H9 (cell line): ENCODE measurements around the gene KRT85. TPM values are rescaled to one million over a fixed set of nuclear protein-coding genes. Genes with fewer than 3 reads are reported as not detected.

Experiments used
- DNase-seq: peaks from one replicate; pipeline ENCODE4 v3.0.0-alpha.2; 2017
- H2AFZ ChIP-seq: one replicate; pipeline ENCODE4 v1.6.1; 2013; ENCODE audit warnings: mild to moderate bottlenecking, low read length, control low read depth, moderate library complexity
- H2AK5ac ChIP-seq: 2 replicates; pipeline ENCODE4 v1.6.1; 2013; ENCODE audit warnings: low read length, control low read depth, mixed read lengths; ENCODE audit not compliant: insufficient read length
- H2BK120ac ChIP-seq: one replicate; pipeline ENCODE4 v1.6.1; 2013; ENCODE audit warnings: low read depth, mild to moderate bottlenecking, low read length, control low read depth, inconsistent platforms; ENCODE audit not compliant: poor library complexity, severe bottlenecking
- H2BK12ac ChIP-seq: 2 replicates; pipeline ENCODE4 v1.6.1; 2013; ENCODE audit warnings: low read length, control low read depth, mixed read lengths, low read depth; ENCODE audit not compliant: insufficient read length
- H2BK15ac ChIP-seq: 2 replicates; pipeline ENCODE4 v1.6.1; 2013; ENCODE audit warnings: low read depth, low read length, control low read depth
- H2BK20ac ChIP-seq: one replicate; pipeline ENCODE4 v1.6.1; 2013; ENCODE audit warnings: low read depth, mild to moderate bottlenecking, low read length, control low read depth, inconsistent platforms; ENCODE audit not compliant: poor library complexity, severe bottlenecking
- H2BK5ac ChIP-seq: 2 replicates; pipeline ENCODE4 v1.6.1; 2013; ENCODE audit warnings: low read length, control low read depth, mixed read lengths; ENCODE audit not compliant: insufficient read length
- H3K14ac ChIP-seq: 2 replicates; pipeline ENCODE4 v1.6.1; 2013; ENCODE audit warnings: low read length, control low read depth; ENCODE audit not compliant: insufficient read depth
- H3K18ac ChIP-seq: 2 replicates; pipeline ENCODE4 v1.6.1; 2013; ENCODE audit warnings: low read depth, mild to moderate bottlenecking, mixed read lengths, low read length, control low read depth; ENCODE audit not compliant: insufficient read length
- H3K23ac ChIP-seq: 2 replicates; pipeline ENCODE4 v1.6.1; 2013; ENCODE audit warnings: low read length, control low read depth, mixed read lengths, low read depth; ENCODE audit not compliant: insufficient read length
- H3K23me2 ChIP-seq: 2 replicates; pipeline ENCODE4 v1.6.1; 2013; ENCODE audit warnings: low read depth, mild to moderate bottlenecking, mixed read lengths, low read length, control low read depth; ENCODE audit not compliant: insufficient read length, poor library complexity, severe bottlenecking
- H3K27ac ChIP-seq: 2 replicates; pipeline ENCODE4 v1.5.1; 2013; ENCODE audit warnings: low read length, control low read depth, mixed read lengths, low read depth; ENCODE audit not compliant: insufficient read length
- H3K27me3 ChIP-seq: 2 replicates; pipeline ENCODE4 v1.6.1; 2013; ENCODE audit warnings: low read length, control low read depth, inconsistent platforms; ENCODE audit not compliant: insufficient read depth
- H3K4ac ChIP-seq: 2 replicates; pipeline ENCODE4 v1.6.1; 2013; ENCODE audit warnings: low read depth, mild to moderate bottlenecking, control low read depth, inconsistent platforms, low read length, moderate library complexity
- H3K4me1 ChIP-seq: 2 replicates; pipeline ENCODE4 v1.6.1; 2013; ENCODE audit warnings: low read length, control low read depth, inconsistent platforms; ENCODE audit not compliant: insufficient read depth
- H3K4me2 ChIP-seq: 2 replicates; pipeline ENCODE4 v1.6.1; 2013; ENCODE audit warnings: low read length, control low read depth, mixed read lengths; ENCODE audit not compliant: insufficient read length, insufficient read depth
- H3K56ac ChIP-seq: 2 replicates; pipeline ENCODE4 v1.6.1; 2013; ENCODE audit warnings: low read depth, mild to moderate bottlenecking, mixed read lengths, low read length, control low read depth; ENCODE audit not compliant: insufficient read length
- H3K79me1 ChIP-seq: 2 replicates; pipeline ENCODE4 v1.6.1; 2013; ENCODE audit warnings: low read depth, mild to moderate bottlenecking, moderate library complexity, low read length, control low read depth, inconsistent platforms; ENCODE audit not compliant: insufficient read depth, poor library complexity, severe bottlenecking
- H3K79me2 ChIP-seq: 2 replicates; pipeline ENCODE4 v1.6.1; 2013; ENCODE audit warnings: low read length, control low read depth, inconsistent platforms; ENCODE audit not compliant: insufficient read depth
- H3K9ac ChIP-seq: 2 replicates; pipeline ENCODE4 v1.6.1; 2013; ENCODE audit warnings: low read length, control low read depth, mixed read lengths; ENCODE audit not compliant: insufficient read length; ENCODE audit errors: extremely low read depth
- H3K9me3 ChIP-seq: one replicate; pipeline ENCODE4 v1.6.1; 2013; ENCODE audit warnings: low read depth, low read length, inconsistent platforms; ENCODE audit not compliant: control insufficient read depth
- H3T11ph ChIP-seq: one replicate; pipeline ENCODE4 v1.6.1; 2013; ENCODE audit warnings: mild to moderate bottlenecking, low read length, control low read depth, inconsistent platforms
- H4K20me1 ChIP-seq: one replicate; pipeline ENCODE4 v1.6.1; 2013; ENCODE audit not compliant: control insufficient read depth, insufficient read length, insufficient read depth
- H4K5ac ChIP-seq: 2 replicates; pipeline ENCODE4 v1.6.1; 2013; ENCODE audit warnings: low read depth, mild to moderate bottlenecking, mixed read lengths, low read length, control low read depth; ENCODE audit not compliant: insufficient read length
- H4K8ac ChIP-seq: replicated peaks from 2 replicates; pipeline ENCODE4 v1.6.1; 2013; ENCODE audit warnings: low read length, control low read depth, mixed read lengths, low read depth; ENCODE audit not compliant: insufficient read length
- H4K91ac ChIP-seq: 2 replicates; pipeline ENCODE4 v1.6.1; 2013; ENCODE audit warnings: low read depth, mild to moderate bottlenecking, moderate library complexity, mixed read lengths, low read length, control low read depth; ENCODE audit not compliant: insufficient read length
- H3K27ac Mint-ChIP-seq, 3 experiments: 2 replicates in 2 of 3; 3 replicates in 1 of 3; pipeline ENCODE4 v1.8.0; 2020 to 2021; ENCODE audit warnings: mixed read lengths in 3 of 3, mild to moderate bottlenecking in 1 of 3, moderate library complexity in 1 of 3
- H3K27me3 Mint-ChIP-seq: 2 replicates; pipeline ENCODE4 v1.8.0; 2021; ENCODE audit warnings: low read depth, mild to moderate bottlenecking, moderate library complexity, mixed read lengths
- H3K36me3 Mint-ChIP-seq, 3 experiments: 2 replicates in 2 of 3; 3 replicates in 1 of 3; pipeline ENCODE4 v1.8.0; 2020 to 2021; ENCODE audit warnings: low read depth in 3 of 3, mixed read lengths in 3 of 3; ENCODE audit not compliant: insufficient read depth in 1 of 3
- H3K4me1 Mint-ChIP-seq, 2 experiments: 2 replicates each; pipeline ENCODE4 v1.8.0; 2020; ENCODE audit warnings: mixed read lengths in 2 of 2
- H3K4me3 Mint-ChIP-seq, 2 experiments: 2 replicates in 1 of 2; 3 replicates in 1 of 2; pipeline ENCODE4 v1.8.0; 2020 to 2021; ENCODE audit warnings: mild to moderate bottlenecking in 2 of 2, mixed read lengths in 2 of 2, moderate library complexity in 1 of 2
- H3K9me3 Mint-ChIP-seq, 2 experiments: 2 replicates in 1 of 2; 3 replicates in 1 of 2; pipeline ENCODE4 v1.8.0; 2020; ENCODE audit warnings: mild to moderate bottlenecking in 2 of 2, mixed read lengths in 2 of 2, moderate library complexity in 1 of 2
- CTCF ChIP-seq: fragments of 200-600 bp; sonication (generic); conservative IDR thresholded peaks from 3 replicates; pipeline ENCODE4 v1.8.0; 2021; ENCODE audit warnings: antibody characterized with exemption, mild to moderate bottlenecking
- WGBS: extraction: QIAGEN DNeasy Blood & Tissue Kit; methylation state at CpG from one replicate; pipeline ENCODE4 v1.1.7; 2013; ENCODE audit warnings: missing lambda C conversion rate, low lambda C conversion rate, mixed read lengths; ENCODE audit not compliant: insufficient read length; ENCODE audit errors: extremely low coverage; 5-methylcytosine and 5-hydroxymethylcytosine counted together
- total RNA-seq: library from RNA; stranded (reverse); gene quantifications from 2 replicates; pipeline ENCODE4 v1.2.1, GENCODE V29; 2021

The KRT85 gene
- total RNA-seq, 1 experiment from 2014 or later: not detected

DNA sequence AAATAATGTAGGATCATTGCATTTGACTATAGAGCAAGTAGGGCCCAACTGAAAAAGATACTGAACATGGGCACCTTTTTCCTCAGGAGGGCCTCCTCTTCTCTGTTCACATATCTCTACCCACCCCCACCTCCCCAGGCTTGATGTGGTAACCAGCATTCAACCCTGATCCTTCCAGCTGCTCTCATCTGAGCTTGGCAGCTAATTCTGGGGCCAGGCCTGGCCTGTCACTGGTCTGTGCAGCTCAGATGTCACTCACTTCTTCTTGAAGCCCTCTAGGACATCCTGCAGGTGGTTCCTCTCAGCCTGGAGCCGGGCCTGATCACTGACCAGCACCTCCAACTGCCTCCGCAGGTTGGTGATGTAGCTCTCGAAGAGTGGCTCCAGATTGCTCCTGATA is 16.1 kb upstream of the KRT85 start:
- no CpG with 5 or more reads among the region's 3 CpGs for WGBS
- H3K27me3 ChIP-seq: no peaks in the 10 kb centered on the region
- no peak overlapping the region for H2AK5ac ChIP-seq

More for the DNA sequence above, 16.1 kb upstream of the KRT85 start:
- no peak overlapping the region for H2BK15ac ChIP-seq
- no peaks in the 10 kb centered on the region for H3K4me1 Mint-ChIP-seq
- no peak for DNase-seq
- H4K91ac ChIP-seq: no peak overlapping the region
- no peak overlapping the region for H2AFZ ChIP-seq
- no peaks in the 10 kb centered on the region for H3K9me3 ChIP-seq
- H3K27ac ChIP-seq: no peak overlapping the region
- no peaks in the 10 kb centered on the region for H3K4me1 ChIP-seq
- no peak overlapping the region for H3K18ac ChIP-seq
- no peaks in the 10 kb centered on the region for H3K23me2 ChIP-seq
- H2BK20ac ChIP-seq: no peak overlapping the region
- no peak overlapping the region for H3T11ph ChIP-seq
- no peaks in the 10 kb centered on the region; a peak in 1 of 5 replicates for H3K9me3 Mint-ChIP-seq
- peaks cover 22% of the 10 kb centered on the region for H3K27me3 Mint-ChIP-seq
- no peak overlapping the region for H3K9ac ChIP-seq
- H3K4me3 Mint-ChIP-seq: no peak overlapping the region
- no peaks in the 10 kb centered on the region for H3K79me1 ChIP-seq
- H3K4me2 ChIP-seq: no peak overlapping the region
- no peak overlapping the region for H2BK120ac ChIP-seq
- no peak overlapping the region for H3K23ac ChIP-seq
- no peaks in the 10 kb centered on the region for H4K20me1 ChIP-seq
- H2BK12ac ChIP-seq: no peak overlapping the region
- H3K27ac Mint-ChIP-seq: no peak overlapping the region
- no peak overlapping the region for H3K56ac ChIP-seq
- H4K5ac ChIP-seq: no peak overlapping the region
- H3K4ac ChIP-seq: no peak overlapping the region
- H3K79me2 ChIP-seq: no peaks in the 10 kb centered on the region
- H2BK5ac ChIP-seq: no peak overlapping the region
- no peaks in the 10 kb centered on the region for H3K36me3 Mint-ChIP-seq
- H3K14ac ChIP-seq: no peak overlapping the region
- no peak overlapping the region for H4K8ac ChIP-seq
- TF ChIP-seq CTCF: no peak
